HL-60 (cell line): Measurements from ENCODE around the gene DAP.
A peak's percentile ranks its signal among the peaks of the same experiment; 100 is the strongest.
"Not testable (repeated sequence)": the region's sequence is repeated elsewhere in the genome, so short reads cannot be mapped to it uniquely, and the experiment has no call there.

ENCODE experiments used
- DNase-seq, 2 experiments: peaks; one replicate each; pipeline ENCODE4 v3.0.0-alpha.2; 2010 to 2020; ENCODE audit warnings: low read depth in 1 of 2, low spot score in 1 of 2
- H3K27ac ChIP-seq: fragments of 250-450 bp; sonication (Bioruptor Pico); replicated peaks from 2 replicates; pipeline ENCODE4 v1.5.1; 2020; ENCODE audit warnings: mild to moderate bottlenecking, moderate library complexity
- H3K27me3 ChIP-seq: fragments of 250-450 bp; sonication (Bioruptor Pico); 2 replicates; pipeline ENCODE4 v1.5.1; 2021; ENCODE audit warnings: mild to moderate bottlenecking, moderate library complexity; ENCODE audit not compliant: insufficient read depth, poor library complexity, severe bottlenecking
- H3K4me3 ChIP-seq: replicated peaks from 2 replicates; pipeline ENCODE4 v1.5.1; 2011; ENCODE audit warnings: mild to moderate bottlenecking, control low read depth, low read length; ENCODE audit not compliant: insufficient read depth
- GABPA ChIP-seq: IDR thresholded peaks from 2 replicates; pipeline ENCODE4 v1.6.1; 2012; ENCODE audit warnings: low read depth
- POLR2AphosphoS5 ChIP-seq: IDR thresholded peaks from 2 replicates; pipeline ENCODE4 v1.6.1; 2012; ENCODE audit warnings: low read depth
- SPI1 ChIP-seq: IDR thresholded peaks from 2 replicates; pipeline ENCODE4 v1.6.1; 2012; ENCODE audit warnings: low read depth, mild to moderate bottlenecking, borderline replicate concordance
- TF ChIP-seq, protein P1 (sequence below): IDR thresholded peaks from 2 replicates; pipeline ENCODE4 v1.6.1; 2012; ENCODE audit warnings: low read depth; ENCODE audit not compliant: insufficient replicate concordance
- TF ChIP-seq, protein P2 (sequence below): IDR thresholded peaks from one replicate; pipeline ENCODE4 v1.5.1; 2011; ENCODE audit warnings: low read length, control low read depth, inconsistent platforms; ENCODE audit not compliant: insufficient read depth

The DAP gene

DNA sequence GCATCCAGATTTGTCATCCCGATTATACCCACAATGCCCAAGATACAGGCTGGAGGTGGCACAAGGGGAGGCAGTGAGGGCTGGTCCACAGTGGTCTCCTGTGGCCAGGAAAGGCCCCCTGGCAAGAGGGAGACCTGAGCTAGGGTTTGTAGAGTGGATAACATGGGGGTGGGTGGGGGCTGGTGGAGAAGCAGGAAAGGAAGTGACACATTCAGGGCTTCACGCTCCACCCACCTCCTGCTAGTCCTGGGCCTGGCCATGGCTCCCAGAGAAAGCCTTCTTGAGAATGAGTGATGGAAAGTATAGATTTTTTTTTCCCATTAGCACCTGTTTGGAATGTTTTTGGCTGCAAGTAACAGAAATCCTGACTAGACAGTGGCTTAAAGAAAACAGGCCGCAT, 115.9 kb downstream of the DAP start:
- H3K27me3 ChIP-seq: no peaks in the 10 kb centered on the region
- H3K4me3 ChIP-seq: no peak overlapping the region
- no peak for DNase-seq
- H3K27ac ChIP-seq: no peak overlapping the region
- TF ChIP-seq SPI1: no peak

DNA sequence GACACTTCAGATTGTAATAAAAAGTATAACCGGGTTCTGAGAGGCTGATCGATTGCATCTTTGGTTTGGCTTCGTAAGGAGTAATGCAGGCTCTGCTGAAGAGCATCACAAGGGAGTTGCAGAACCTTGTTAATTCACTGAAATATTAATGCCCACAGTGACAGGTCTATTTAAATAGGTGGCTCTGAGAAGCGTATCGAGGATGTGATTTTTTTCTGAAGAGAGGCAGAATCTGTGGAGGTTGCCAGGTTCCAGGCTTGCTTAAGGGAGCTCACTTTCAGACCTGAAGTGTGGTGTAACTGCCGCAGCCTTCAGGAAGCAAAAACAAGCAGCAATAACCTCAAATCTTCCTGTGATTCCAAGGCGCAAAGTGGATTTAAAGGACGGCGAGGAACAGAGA, 116.8 kb downstream of the DAP start:
- Histone ChIP-seq H3K27me3 (no peaks in the 10 kb centered on the region), H3K4me3 (no peak overlapping the region), H3K27ac (no peak overlapping the region; the same call in 1 of the 2 replicates)
- DNase-seq: no peak
- TF ChIP-seq, protein P1, sequence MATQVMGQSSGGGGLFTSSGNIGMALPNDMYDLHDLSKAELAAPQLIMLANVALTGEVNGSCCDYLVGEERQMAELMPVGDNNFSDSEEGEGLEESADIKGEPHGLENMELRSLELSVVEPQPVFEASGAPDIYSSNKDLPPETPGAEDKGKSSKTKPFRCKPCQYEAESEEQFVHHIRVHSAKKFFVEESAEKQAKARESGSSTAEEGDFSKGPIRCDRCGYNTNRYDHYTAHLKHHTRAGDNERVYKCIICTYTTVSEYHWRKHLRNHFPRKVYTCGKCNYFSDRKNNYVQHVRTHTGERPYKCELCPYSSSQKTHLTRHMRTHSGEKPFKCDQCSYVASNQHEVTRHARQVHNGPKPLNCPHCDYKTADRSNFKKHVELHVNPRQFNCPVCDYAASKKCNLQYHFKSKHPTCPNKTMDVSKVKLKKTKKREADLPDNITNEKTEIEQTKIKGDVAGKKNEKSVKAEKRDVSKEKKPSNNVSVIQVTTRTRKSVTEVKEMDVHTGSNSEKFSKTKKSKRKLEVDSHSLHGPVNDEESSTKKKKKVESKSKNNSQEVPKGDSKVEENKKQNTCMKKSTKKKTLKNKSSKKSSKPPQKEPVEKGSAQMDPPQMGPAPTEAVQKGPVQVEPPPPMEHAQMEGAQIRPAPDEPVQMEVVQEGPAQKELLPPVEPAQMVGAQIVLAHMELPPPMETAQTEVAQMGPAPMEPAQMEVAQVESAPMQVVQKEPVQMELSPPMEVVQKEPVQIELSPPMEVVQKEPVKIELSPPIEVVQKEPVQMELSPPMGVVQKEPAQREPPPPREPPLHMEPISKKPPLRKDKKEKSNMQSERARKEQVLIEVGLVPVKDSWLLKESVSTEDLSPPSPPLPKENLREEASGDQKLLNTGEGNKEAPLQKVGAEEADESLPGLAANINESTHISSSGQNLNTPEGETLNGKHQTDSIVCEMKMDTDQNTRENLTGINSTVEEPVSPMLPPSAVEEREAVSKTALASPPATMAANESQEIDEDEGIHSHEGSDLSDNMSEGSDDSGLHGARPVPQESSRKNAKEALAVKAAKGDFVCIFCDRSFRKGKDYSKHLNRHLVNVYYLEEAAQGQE: no peak
- TF ChIP-seq, protein P2, sequence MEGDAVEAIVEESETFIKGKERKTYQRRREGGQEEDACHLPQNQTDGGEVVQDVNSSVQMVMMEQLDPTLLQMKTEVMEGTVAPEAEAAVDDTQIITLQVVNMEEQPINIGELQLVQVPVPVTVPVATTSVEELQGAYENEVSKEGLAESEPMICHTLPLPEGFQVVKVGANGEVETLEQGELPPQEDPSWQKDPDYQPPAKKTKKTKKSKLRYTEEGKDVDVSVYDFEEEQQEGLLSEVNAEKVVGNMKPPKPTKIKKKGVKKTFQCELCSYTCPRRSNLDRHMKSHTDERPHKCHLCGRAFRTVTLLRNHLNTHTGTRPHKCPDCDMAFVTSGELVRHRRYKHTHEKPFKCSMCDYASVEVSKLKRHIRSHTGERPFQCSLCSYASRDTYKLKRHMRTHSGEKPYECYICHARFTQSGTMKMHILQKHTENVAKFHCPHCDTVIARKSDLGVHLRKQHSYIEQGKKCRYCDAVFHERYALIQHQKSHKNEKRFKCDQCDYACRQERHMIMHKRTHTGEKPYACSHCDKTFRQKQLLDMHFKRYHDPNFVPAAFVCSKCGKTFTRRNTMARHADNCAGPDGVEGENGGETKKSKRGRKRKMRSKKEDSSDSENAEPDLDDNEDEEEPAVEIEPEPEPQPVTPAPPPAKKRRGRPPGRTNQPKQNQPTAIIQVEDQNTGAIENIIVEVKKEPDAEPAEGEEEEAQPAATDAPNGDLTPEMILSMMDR: no peak
- TF ChIP-seq SPI1 (no peak), GABPA (no peak), POLR2AphosphoS5 (no peak)

DNA sequence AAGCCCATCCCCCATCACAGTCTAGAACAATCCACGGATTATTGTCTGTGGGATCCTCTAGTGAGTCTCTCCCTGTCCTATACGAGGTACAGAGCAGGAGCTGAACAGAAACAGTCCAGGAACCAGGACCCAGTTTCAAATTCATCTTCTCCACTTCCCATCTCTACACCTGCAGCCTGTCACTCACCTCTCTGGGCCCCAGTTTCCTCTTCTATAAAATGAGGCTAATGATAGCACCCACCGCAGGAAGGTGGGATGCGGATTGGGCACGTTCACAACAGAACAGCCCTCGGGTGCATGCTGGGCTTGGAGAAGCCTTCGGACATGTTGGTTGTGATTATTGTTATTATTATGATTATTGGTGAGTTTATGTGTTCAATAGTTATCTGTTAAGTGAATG, 118.7 kb downstream of the DAP start:
- DNase-seq: no peak
- Histone ChIP-seq H3K4me3 (no peak overlapping the region), H3K27me3 (no peaks in the 10 kb centered on the region), H3K27ac (no peak overlapping the region)
- TF ChIP-seq SPI1 (no peak), POLR2AphosphoS5 (no peak), GABPA (no peak)
- TF ChIP-seq, protein P2: no peak
- TF ChIP-seq, protein P1: no peak

DNA sequence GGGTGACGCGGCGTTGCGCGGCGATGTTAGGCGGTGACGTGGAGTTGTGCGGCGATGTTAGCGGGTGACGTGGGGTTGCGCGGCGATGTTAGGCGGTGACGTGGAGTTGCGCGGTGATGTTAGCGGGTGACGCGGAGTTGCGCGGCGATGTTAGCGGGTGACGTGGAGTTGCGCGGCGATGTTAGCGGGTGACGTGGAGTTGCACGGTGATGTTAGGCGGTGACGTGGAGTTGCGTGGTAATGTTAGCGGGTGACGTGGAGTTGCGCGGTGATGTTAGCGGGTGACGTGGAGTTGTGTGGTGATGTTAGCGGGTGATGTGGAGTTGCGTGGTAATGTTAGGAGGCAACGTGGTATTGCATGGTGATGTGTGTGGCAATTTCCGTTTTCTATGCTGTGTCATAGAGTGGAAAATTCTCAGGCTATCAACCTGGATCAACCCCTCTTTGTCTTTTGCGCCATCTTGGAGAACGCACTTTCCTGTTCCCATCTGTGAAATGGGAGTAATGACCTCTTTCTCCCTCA, 121.1 kb downstream of the DAP start:
- Histone ChIP-seq H3K27ac (no peak overlapping the region; the same call in 1 of the 2 replicates), H3K4me3 (no peak overlapping the region), H3K27me3 (no peaks in the 10 kb centered on the region)
- TF ChIP-seq POLR2AphosphoS5 (no peak), GABPA (no peak), SPI1 (no peak)
- TF ChIP-seq, protein P1: no peak
- TF ChIP-seq, protein P2: no peak
- peak in 1 of 2 experiments; percentile 28 for DNase-seq

DNA sequence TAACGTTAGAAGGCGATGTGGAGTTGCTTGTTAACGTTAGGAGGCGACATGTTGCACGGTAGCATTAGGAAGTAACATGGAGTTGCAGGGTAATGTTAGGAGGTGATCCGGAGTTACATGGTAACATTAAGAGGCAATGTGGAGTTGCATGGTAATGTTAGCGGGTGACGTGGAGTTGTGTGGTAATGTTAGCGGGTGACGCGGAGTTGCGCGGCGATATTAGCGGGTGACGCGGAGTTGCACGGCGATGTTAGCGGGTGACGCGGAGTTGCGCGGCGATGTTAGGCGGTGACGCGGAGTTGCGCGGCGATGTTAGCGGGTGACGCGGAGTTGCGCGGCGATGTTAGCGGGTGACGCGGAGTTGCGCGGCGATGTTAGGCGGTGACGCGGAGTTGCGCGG, 122.3 kb downstream of the DAP start:
- H3K27ac ChIP-seq, H3K4me3 ChIP-seq, DNase-seq, H3K27me3 ChIP-seq: not testable (repeated sequence)
